Endothelial cell of umbilical vein (primary cell): Measurements from ENCODE around the gene THAP9. TPM values are rescaled to one million over a fixed set of nuclear protein-coding genes. Genes with fewer than 3 reads are reported as not detected.

ENCODE experiments used
- BruUV-seq: library from RNA; stranded (reverse); fragments of 400-500 nt; replicated peaks from 2 replicates; lab custom pipeline; 2021; lab: Mats Ljungman, UMichigan
- CTCF ChIA-PET: fragments of 300-600, 350-600 bp; sonication (Branson Sonifier 250); formaldehyde crosslinking; loops from one replicate; lab custom pipeline; 2021; ENCODE audit warnings: antibody characterized with exemption, inconsistent platforms; lab: Charles Lee
- POLR2A ChIA-PET: fragments of 300-600, 350-600 bp; sonication (Branson Sonifier 250); formaldehyde crosslinking; loops from one replicate; lab custom pipeline; 2021; ENCODE audit warnings: antibody characterized with exemption, inconsistent platforms; lab: Charles Lee
- DNase-seq: peaks from one replicate; pipeline ENCODE4 v3.0.0-alpha.2; 2011; ENCODE audit warnings: low read depth, low spot score
- FAIRE-seq: peaks from 2 replicates; lab custom pipeline; 2011; peaks lifted over from hg19 to GRCh38; lab: Jason Lieb, UNC
- H2AFZ ChIP-seq: 2 replicates; pipeline ENCODE4 v1.6.0; 2012; ENCODE audit warnings: low read depth, low read length, control low read depth, inconsistent platforms
- H3K27ac ChIP-seq: 2 replicates; pipeline ENCODE4 v1.5.1; 2011; ENCODE audit warnings: low read depth, mild to moderate bottlenecking, control low read depth, low read length, moderate library complexity; ENCODE audit not compliant: insufficient read depth
- H3K27me3 ChIP-seq, 2 experiments: 2 replicates each; pipeline versions ENCODE4 v1.6.0 to v1.6.1; 2011; ENCODE audit warnings: low read length in 2 of 2, mixed read lengths in 1 of 2; ENCODE audit not compliant: control insufficient read depth in 2 of 2, insufficient read depth in 2 of 2
- H3K36me3 ChIP-seq, 2 experiments: 2 replicates in 1 of 2; 3 replicates in 1 of 2; pipeline ENCODE4 v1.5.1; 2011; ENCODE audit warnings: low read length in 2 of 2, mild to moderate bottlenecking in 1 of 2, moderate library complexity in 1 of 2; ENCODE audit not compliant: control insufficient read depth in 2 of 2, insufficient read depth in 2 of 2; ENCODE audit errors: extremely low read depth in 1 of 2
- H3K4me1 ChIP-seq: 3 replicates; pipeline ENCODE4 v1.5.1; 2011; ENCODE audit warnings: mild to moderate bottlenecking, low read length; ENCODE audit not compliant: control insufficient read depth, insufficient read depth; ENCODE audit errors: extremely low read depth
- H3K4me2 ChIP-seq: 2 replicates; pipeline ENCODE4 v1.6.1; 2011; ENCODE audit warnings: low read length, control low read depth, mixed read lengths; ENCODE audit not compliant: insufficient read depth
- H3K4me3 ChIP-seq, 3 experiments: fragments of 200-600 bp in 1 of 3; sonication (generic), shearing (Covaris generic) in 1 of 3; replicated peaks in 1 of 3; 2 replicates each; pipeline ENCODE4 v1.5.1; 2011 to 2016; ENCODE audit warnings: control low read depth in 3 of 3, low read length in 3 of 3, mild to moderate bottlenecking in 2 of 3, inconsistent platforms in 1 of 3, low read depth in 1 of 3, moderate library complexity in 1 of 3; ENCODE audit not compliant: insufficient read depth in 1 of 3
- H3K79me2 ChIP-seq: 2 replicates; pipeline ENCODE4 v1.6.0; 2012; ENCODE audit warnings: low read length, inconsistent platforms; ENCODE audit not compliant: control insufficient read depth, insufficient read depth
- H3K9ac ChIP-seq: replicated peaks from 2 replicates; pipeline ENCODE3; 2011; ENCODE audit warnings: low read length, control low read depth; ENCODE audit not compliant: insufficient read depth; ENCODE audit errors: extremely low read depth
- H3K9me1 ChIP-seq: replicated peaks from 3 replicates; pipeline ENCODE4 v1.6.0; 2011; ENCODE audit warnings: mild to moderate bottlenecking, low read length; ENCODE audit not compliant: control insufficient read depth, insufficient read depth; ENCODE audit errors: extremely low read depth
- H3K9me3 ChIP-seq: replicated peaks from 2 replicates; pipeline ENCODE4 v1.5.1; 2012; ENCODE audit warnings: low read length, inconsistent platforms; ENCODE audit not compliant: control insufficient read depth, insufficient read depth
- H4K20me1 ChIP-seq: replicated peaks from 2 replicates; pipeline ENCODE3; 2011; ENCODE audit warnings: mild to moderate bottlenecking, low read length; ENCODE audit not compliant: control insufficient read depth, insufficient read depth; ENCODE audit errors: extremely low read depth
- CTCF ChIP-seq, 2 donors: IDR thresholded peaks; 1 replicate in 1 of 2; 2 replicates in 1 of 2; pipeline ENCODE4 v1.5.1; 2011; ENCODE audit warnings: low read length in 2 of 2, mild to moderate bottlenecking in 2 of 2, moderate library complexity in 2 of 2, control low read depth in 1 of 2, inconsistent platforms in 1 of 2, low read depth in 1 of 2; ENCODE audit not compliant: insufficient read depth in 1 of 2; ENCODE audit errors: extremely low read depth in 1 of 2
- EZH2 ChIP-seq: IDR thresholded peaks from 2 replicates; pipeline ENCODE4 v1.6.1; 2012; ENCODE audit warnings: borderline replicate concordance, low read depth, mild to moderate bottlenecking, moderate library complexity, low read length, inconsistent platforms; ENCODE audit not compliant: severe bottlenecking
- FOS ChIP-seq: IDR thresholded peaks from 2 replicates; pipeline ENCODE4 v1.6.1; 2011; ENCODE audit warnings: mild to moderate bottlenecking, low read length, moderate library complexity, borderline replicate concordance; ENCODE audit not compliant: insufficient read depth
- GATA2 ChIP-seq: IDR thresholded peaks from 2 replicates; pipeline ENCODE4 v1.7.0; 2011; ENCODE audit warnings: low read depth, mild to moderate bottlenecking, moderate library complexity, mixed read lengths, low read length; ENCODE audit not compliant: insufficient read length, insufficient read depth
- JUN ChIP-seq: IDR thresholded peaks from 2 replicates; pipeline ENCODE4 v1.6.1; 2011; ENCODE audit warnings: borderline replicate concordance, low read depth; ENCODE audit not compliant: insufficient read length, insufficient read depth
- MAX ChIP-seq: IDR thresholded peaks from 2 replicates; pipeline ENCODE4 v1.6.1; 2011; ENCODE audit not compliant: insufficient read depth, insufficient read length
- MYC ChIP-seq: IDR thresholded peaks from one replicate; pipeline ENCODE4 v1.6.1; 2011; ENCODE audit warnings: mild to moderate bottlenecking, low read depth, low read length
- POLR2A ChIP-seq: IDR thresholded peaks from 2 replicates; pipeline ENCODE4 v1.6.1; 2012; ENCODE audit warnings: low read depth, mild to moderate bottlenecking, control low read depth, low read length
- POLR2AphosphoS5 ChIP-seq: IDR thresholded peaks from 2 replicates; pipeline ENCODE4 v1.6.1; 2012; ENCODE audit warnings: low read depth, mild to moderate bottlenecking, control low read depth, low read length, moderate library complexity; ENCODE audit not compliant: insufficient read depth
- dilution Hi-C: fragments of 300-500 bp; cut with MboI; formaldehyde crosslinking; loops from one replicate; pipeline ENCODE4 v1.15.0; 2019; ENCODE audit warnings: low sequenced_read_pairs; ENCODE audit not compliant: extremely low pct_ligation_motif_present
- intact Hi-C: fragments of 100-400 bp; cut with micrococcal nuclease; formaldehyde crosslinking; loops from one replicate; pipeline ENCODE4 v1.10.0; 2022
- polyA plus RNA-seq, 4 experiments: library from polyadenylated mRNA; depleted of rRNA in 3 of 4; stranded (reverse) in 3 of 4; unstranded in 1 of 4; fragments of >200 nt; gene quantifications; 2 replicates each; pipeline versions ENCODE4 v1.2.1 to v1.2.3, GENCODE V29; 2011 to 2012; ENCODE audit warnings: missing spikeins in 1 of 4
- total RNA-seq: library from RNA; stranded (reverse); gene quantifications from 2 replicates; pipeline ENCODE4 v1.2.3, GENCODE V29; 2021

THAP9 gene
- total and polyA plus RNA-seq, 2 donors (not counting 3 experiments of a cell fraction or from before 2014, with no cell fraction given): 0.86 to 1.7 TPM

GRCh38 chr4:82965763-82966162, 65.2 kb downstream of the THAP9 start:
- Histone ChIP-seq H3K27me3 (no peaks in the 10 kb centered on the region), H3K36me3 (peaks cover 0 to 3% of the 10 kb centered on the region in 2 experiments), H3K4me3 (no peak overlapping the region), H3K27ac (no peak overlapping the region), H3K9me3 (no peaks in the 10 kb centered on the region), H2AFZ (no peak overlapping the region), H3K9me1 (no peaks in the 10 kb centered on the region), H3K4me1 (no peaks in the 10 kb centered on the region), H3K9ac (no peak overlapping the region), H3K79me2 (no peaks in the 10 kb centered on the region), H3K4me2 (no peak overlapping the region), H4K20me1 (no peaks in the 10 kb centered on the region)
- DNase-seq: no peak
- intact Hi-C loops: no loop called here
- no TSS peak for BruUV-seq
- dilution Hi-C loops: no loop called here
- FAIRE-seq: no peak
- CTCF ChIA-PET: interaction anchor here (1.0 to 1.3 kb wide), 2 partner anchors 19 to 88 kb away, joined by 3 to 4 read pairs; no protein-coding TSS in a partner anchor
- TF ChIP-seq POLR2AphosphoS5 (no peak), MAX (no peak), EZH2 (no peak), FOS (no peak), GATA2 (no peak), JUN (no peak), POLR2A (no peak), MYC (no peak), CTCF (IDR thresholded peaks at IDR 0.05; ENCODE audit: extremely low read depth in 1 of 2, insufficient read depth in 1 of 2, low read depth in 1 of 2, low read length in 2 of 2) (no peak)
- POLR2A ChIA-PET: no interaction called here
